ENCODE results near the gene PIGH.

Gene PIGH

DNA sequence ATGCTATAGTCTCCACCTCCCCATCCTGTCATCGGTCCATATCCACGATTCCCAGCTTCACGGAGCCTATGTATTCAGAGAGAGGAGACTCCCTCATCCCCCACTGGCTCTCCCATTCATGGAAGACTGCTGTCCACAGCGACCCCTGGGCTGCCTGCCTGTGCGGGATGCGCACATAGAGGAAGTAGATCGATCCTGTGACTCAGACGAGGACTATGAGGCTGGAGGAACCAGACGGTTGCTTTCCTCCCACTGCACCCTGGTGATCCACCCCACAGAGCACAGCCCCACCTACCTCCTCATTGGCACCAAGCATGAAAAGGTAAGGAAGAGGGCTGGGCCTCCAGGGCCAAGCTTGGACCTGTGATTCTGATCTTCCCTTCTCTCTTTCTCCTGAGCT, 24.4 kb downstream of the PIGH start:
- Histone ChIP-seq H3K27me3 (ENCODE audit: insufficient read depth, low read length, poor library complexity, severe bottlenecking) (no peaks in the 10 kb centered on the region), H3K9me3 (ENCODE audit: insufficient read depth, low read depth, low read length) (no peaks in the 10 kb centered on the region), H3K9me2 (replicated peaks; ENCODE audit: low read depth, low read length) (no peaks in the 10 kb centered on the region), H2AFZ (ENCODE audit: low read length) (no peak overlapping the region), H3K36me3 (ENCODE audit: insufficient read depth, low read length) (no peaks in the 10 kb centered on the region), H3K9ac (ENCODE audit: low read depth, low read length, poor library complexity, severe bottlenecking) (no peak overlapping the region), H3K4me3 (ENCODE audit: low read length, poor library complexity, severe bottlenecking) (no peak overlapping the region), H3F3A (ENCODE audit: low read depth) (no peaks in the 10 kb centered on the region), H3K79me2 (ENCODE audit: insufficient read depth, low read length) (no peaks in the 10 kb centered on the region), H3K4me1 (ENCODE audit: insufficient read depth, low read length, poor library complexity, severe bottlenecking) (no peaks in the 10 kb centered on the region), H3K4me2 (ENCODE audit: low read depth, low read length, poor library complexity, severe bottlenecking) (no peak overlapping the region), H4K20me1 (ENCODE audit: insufficient read depth, low read length, poor library complexity, severe bottlenecking) (no peaks in the 10 kb centered on the region)
- TF ChIP-seq CTCF (conservative IDR thresholded peaks at IDR 0.05; ENCODE audit: low read length) (no peak), EZH2phosphoT487 (IDR thresholded peaks at IDR 0.05; ENCODE audit: borderline replicate concordance) (no peak)

DNA sequence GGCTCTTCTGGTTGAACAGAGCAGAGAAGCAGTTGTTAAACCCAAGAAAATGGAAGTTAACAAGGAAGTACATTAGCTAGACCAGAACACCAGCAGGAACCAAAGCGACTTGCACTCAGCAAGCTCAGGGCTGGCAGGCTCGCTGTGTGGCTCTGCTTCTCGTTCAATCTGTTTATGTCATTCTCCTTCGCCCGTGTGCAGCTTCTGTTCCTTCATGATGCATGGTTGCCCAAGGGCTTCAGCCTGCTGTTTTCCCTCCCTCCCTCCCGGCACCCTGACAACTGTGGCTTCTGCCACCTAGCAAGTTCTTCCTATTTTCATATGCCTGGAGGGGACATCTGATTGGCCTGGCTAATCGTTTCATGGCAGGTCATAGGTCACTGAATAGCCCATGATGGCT, 25.3 kb downstream of the PIGH start:
- H3K27me3 ChIP-seq (ENCODE audit: insufficient read depth, low read length, poor library complexity, severe bottlenecking) = no peaks in the 10 kb centered on the region
- H3K79me2 ChIP-seq (ENCODE audit: insufficient read depth, low read length) = no peaks in the 10 kb centered on the region
- H3K4me3 ChIP-seq (ENCODE audit: low read length, poor library complexity, severe bottlenecking) = no peak overlapping the region
- no peaks in the 10 kb centered on the region for H3K9me2 ChIP-seq (replicated peaks; ENCODE audit: low read depth, low read length)
- TF ChIP-seq EZH2phosphoT487 (IDR thresholded peaks at IDR 0.05; ENCODE audit: borderline replicate concordance) (no peak), CTCF (conservative IDR thresholded peaks at IDR 0.05; ENCODE audit: low read length) (no peak)
- no peak overlapping the region for H2AFZ ChIP-seq (ENCODE audit: low read length)
- H3K9me3 ChIP-seq (ENCODE audit: insufficient read depth, low read depth, low read length) = no peaks in the 10 kb centered on the region
- H3K4me1 ChIP-seq (ENCODE audit: insufficient read depth, low read length, poor library complexity, severe bottlenecking) = no peaks in the 10 kb centered on the region
- no peak overlapping the region for H3K9ac ChIP-seq (ENCODE audit: low read depth, low read length, poor library complexity, severe bottlenecking)
- no peaks in the 10 kb centered on the region for H4K20me1 ChIP-seq (ENCODE audit: insufficient read depth, low read length, poor library complexity, severe bottlenecking)
- no peak overlapping the region for H3K4me2 ChIP-seq (ENCODE audit: low read depth, low read length, poor library complexity, severe bottlenecking)
- H3F3A ChIP-seq (ENCODE audit: low read depth) = no peaks in the 10 kb centered on the region
- H3K36me3 ChIP-seq (ENCODE audit: insufficient read depth, low read length) = no peaks in the 10 kb centered on the region

- Histone ChIP-seq H3K4me2 (ENCODE audit: low read depth, low read length, poor library complexity, severe bottlenecking) (no peak overlapping the region), H2AFZ (ENCODE audit: low read length) (no peak overlapping the region), H3K9me3 (ENCODE audit: insufficient read depth, low read depth, low read length) (no peaks in the 10 kb centered on the region), H3K9me2 (replicated peaks; ENCODE audit: low read depth, low read length) (no peaks in the 10 kb centered on the region), H3K4me3 (ENCODE audit: low read length, poor library complexity, severe bottlenecking) (no peak overlapping the region), H3K9ac (ENCODE audit: low read depth, low read length, poor library complexity, severe bottlenecking) (no peak overlapping the region), H3K4me1 (ENCODE audit: insufficient read depth, low read length, poor library complexity, severe bottlenecking) (no peaks in the 10 kb centered on the region), H3K27me3 (ENCODE audit: insufficient read depth, low read length, poor library complexity, severe bottlenecking) (no peaks in the 10 kb centered on the region), H4K20me1 (ENCODE audit: insufficient read depth, low read length, poor library complexity, severe bottlenecking) (no peaks in the 10 kb centered on the region), H3K36me3 (ENCODE audit: insufficient read depth, low read length) (no peaks in the 10 kb centered on the region), H3F3A (ENCODE audit: low read depth) (no peaks in the 10 kb centered on the region), H3K79me2 (ENCODE audit: insufficient read depth, low read length) (no peaks in the 10 kb centered on the region)
- TF ChIP-seq EZH2phosphoT487 (IDR thresholded peaks at IDR 0.05; ENCODE audit: borderline replicate concordance) (no peak), CTCF (conservative IDR thresholded peaks at IDR 0.05; ENCODE audit: low read length) (no peak)
These were observed 25.9 kb downstream of the PIGH start for GRCh38 chr14:67574156-67574555.
